Activated T-cell treated with anti-CD3 and anti-CD28 coated beads, Interleukin-2, amount 50 U/mL, for 24 hours (primary cell): ENCODE results near the gene SNRPA.

ENCODE experiments used
- DNase-seq: peaks from one replicate; pipeline ENCODE4 v3.0.0-alpha.2; 2020
- H3K27ac Mint-ChIP-seq: 2 replicates; pipeline ENCODE4 v1.8.0; 2020; ENCODE audit warnings: mild to moderate bottlenecking, mixed read lengths
- H3K27me3 Mint-ChIP-seq: 2 replicates; pipeline ENCODE4 v1.8.0; 2020; ENCODE audit warnings: mixed read lengths
- H3K36me3 Mint-ChIP-seq: 2 replicates; pipeline ENCODE4 v1.8.0; 2020; ENCODE audit warnings: low read depth, mixed read lengths
- H3K4me1 Mint-ChIP-seq: 2 replicates; pipeline ENCODE4 v1.8.0; 2020; ENCODE audit warnings: low read depth, mixed read lengths
- H3K4me3 Mint-ChIP-seq: 2 replicates; pipeline ENCODE4 v1.8.0; 2020; ENCODE audit warnings: mild to moderate bottlenecking, moderate library complexity, mixed read lengths
- H3K9me3 Mint-ChIP-seq: 2 replicates; pipeline ENCODE4 v1.8.0; 2020; ENCODE audit warnings: mixed read lengths

Gene SNRPA

DNA sequence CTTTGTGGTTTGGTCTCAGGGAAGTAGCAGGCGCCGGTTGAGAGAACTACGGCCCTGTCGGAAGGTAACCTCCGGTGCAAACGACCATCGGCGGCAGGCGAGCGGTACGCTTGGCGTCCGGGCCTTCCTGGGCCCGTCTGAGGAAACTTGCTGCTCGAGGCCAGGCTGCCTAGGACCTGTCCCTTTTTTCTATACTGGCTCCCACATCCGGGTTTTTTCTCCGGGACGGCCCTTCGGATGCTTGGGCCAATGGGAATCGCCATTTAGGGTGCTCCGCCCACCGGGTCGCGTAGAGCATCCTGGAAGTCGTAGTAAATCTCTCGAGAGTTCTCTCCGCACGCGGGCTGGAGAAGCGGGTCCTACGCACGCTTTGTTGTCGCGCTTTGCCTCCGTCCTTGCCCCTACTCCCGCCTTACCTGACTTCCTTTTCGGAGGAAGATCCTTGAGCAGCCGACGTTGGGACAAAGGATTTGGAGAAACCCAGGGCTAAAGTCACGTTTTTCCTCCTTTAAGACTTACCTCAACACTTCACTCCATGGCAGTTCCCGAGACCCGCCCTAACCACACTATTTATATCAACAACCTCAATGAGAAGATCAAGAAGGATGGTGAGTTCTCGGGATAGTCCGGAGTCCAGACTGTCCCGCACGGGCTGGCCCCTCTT, at the start of gene SNRPA:
Gene SNRPA (plus strand): TSS at position 330 of the 664 bp plus-strand sequence. CDS start 206 bp downstream, at position 536.
- Mint-ChIP-seq H3K9me3 (no peaks in the 10 kb centered on the region), H3K4me1 (peaks cover 40% of the 10 kb centered on the region)

GRCh38 chr19:40701758-40702157, 49.2 kb upstream of the SNRPA start:
- no peaks in the 10 kb centered on the region for H3K9me3 Mint-ChIP-seq
- no peaks in the 10 kb centered on the region for H3K27me3 Mint-ChIP-seq
- H3K27ac Mint-ChIP-seq: no peak overlapping the region
- DNase-seq: no peak
- peaks cover 54% of the 10 kb centered on the region for H3K36me3 Mint-ChIP-seq
- H3K4me1 Mint-ChIP-seq: no peaks in the 10 kb centered on the region
- H3K4me3 Mint-ChIP-seq: no peak overlapping the region

More for the DNA sequence above, at the start of gene SNRPA:
- H3K27me3 Mint-ChIP-seq: no peaks in the 10 kb centered on the region
- no peak for DNase-seq
- peak within 1 kb of the TSS; percentile 97 for H3K27ac Mint-ChIP-seq
- peak within 1 kb of the TSS; percentile 93 for H3K4me3 Mint-ChIP-seq
- H3K36me3 Mint-ChIP-seq: peaks cover 56% of the 10 kb centered on the region

- H3K36me3 Mint-ChIP-seq: peaks cover 58% of the 10 kb centered on the region
- H3K4me3 Mint-ChIP-seq: no peak overlapping the region
- no peaks in the 10 kb centered on the region for H3K9me3 Mint-ChIP-seq
- no peaks in the 10 kb centered on the region for H3K4me1 Mint-ChIP-seq
- DNase-seq: no peak
- H3K27ac Mint-ChIP-seq: no peak overlapping the region
- no peaks in the 10 kb centered on the region for H3K27me3 Mint-ChIP-seq
Observed at GRCh38 chr19:40702337-40703012, 48.5 kb upstream of the SNRPA start.

DNA sequence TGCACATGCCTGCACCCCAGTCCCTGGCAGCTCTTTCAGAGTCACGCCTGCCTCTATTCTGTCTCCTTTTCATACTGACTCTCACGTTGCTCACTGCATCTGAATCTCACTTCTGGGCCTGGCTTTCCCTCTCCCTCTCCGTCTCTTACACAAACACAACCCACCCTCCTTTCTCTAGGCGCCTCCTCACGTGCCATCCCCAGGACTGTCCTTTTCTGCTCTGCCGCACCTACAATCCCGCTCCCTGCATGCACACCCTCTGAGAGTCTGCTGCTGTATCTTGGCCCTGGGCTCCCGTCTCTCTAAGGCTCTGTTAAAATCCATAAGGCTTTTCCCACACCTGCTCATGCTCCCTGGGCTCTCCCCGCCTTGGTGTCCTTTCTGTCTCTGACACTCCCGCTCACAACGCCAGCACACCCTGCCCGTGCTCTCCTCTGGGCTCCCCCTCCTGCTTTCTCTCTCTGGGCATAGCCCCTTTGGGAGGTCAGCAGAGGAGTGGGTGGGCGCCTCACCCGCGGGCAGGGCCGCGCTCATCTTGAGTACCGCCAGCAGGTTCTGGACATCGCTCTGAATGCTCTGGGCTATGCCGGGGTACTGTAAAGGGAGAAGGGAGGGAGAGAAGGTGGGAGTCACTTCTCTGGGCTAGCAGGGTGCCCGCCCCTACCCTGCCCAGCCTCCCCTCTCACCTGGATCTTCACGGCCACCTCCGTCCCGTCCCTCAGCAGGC, 47.8 kb upstream of the SNRPA start:
- Mint-ChIP-seq H3K4me3 (no peak overlapping the region), H3K27me3 (no peaks in the 10 kb centered on the region), H3K4me1 (no peaks in the 10 kb centered on the region), H3K36me3 (peaks cover 63% of the 10 kb centered on the region), H3K9me3 (no peaks in the 10 kb centered on the region), H3K27ac (no peak overlapping the region)
- DNase-seq: no peak

DNA sequence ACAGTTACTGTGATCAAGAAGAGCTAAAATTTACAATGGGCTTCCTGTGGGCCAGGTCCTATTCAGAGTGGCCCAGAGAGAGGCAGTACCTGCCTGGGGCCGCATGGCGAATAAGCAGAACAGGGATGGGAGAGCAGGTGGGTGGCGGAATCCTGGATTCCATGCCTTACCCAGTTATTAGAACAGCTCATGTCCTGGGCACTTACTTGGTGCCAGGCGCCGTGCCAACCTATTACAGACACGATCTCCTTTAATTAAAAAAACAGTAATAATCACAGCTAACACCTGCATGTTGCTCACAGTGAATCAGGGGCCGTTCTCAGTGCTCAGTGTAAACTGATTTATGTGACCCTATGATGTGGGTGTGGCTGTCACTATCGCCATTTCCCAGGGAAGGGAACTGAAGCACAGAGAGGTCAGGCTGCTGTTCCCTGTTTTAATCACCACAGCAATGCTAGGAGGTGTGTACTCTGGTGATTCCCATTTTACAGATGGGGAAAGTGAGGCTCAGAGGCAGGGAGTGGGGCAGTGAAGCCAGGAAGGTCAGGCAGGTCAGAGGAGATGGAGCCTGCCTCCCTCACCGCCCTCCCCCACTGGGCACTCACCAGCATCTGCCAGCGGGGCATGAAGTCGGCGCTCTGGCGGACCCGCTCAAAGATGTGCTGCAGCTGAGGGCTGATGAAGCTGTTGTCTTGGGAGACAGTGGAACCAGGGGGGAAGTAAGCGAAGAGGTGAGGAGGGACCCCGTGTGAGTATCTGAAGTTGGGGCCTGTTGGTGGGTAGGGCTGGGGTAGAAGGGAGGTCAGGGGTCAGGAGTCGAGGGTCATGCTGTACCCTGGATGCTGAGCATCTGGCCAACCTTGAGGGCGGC, 46.3 kb upstream of the SNRPA start:
- Mint-ChIP-seq H3K4me1 (peaks cover 6% of the 10 kb centered on the region), H3K27me3 (no peaks in the 10 kb centered on the region), H3K27ac (no peak overlapping the region), H3K9me3 (no peaks in the 10 kb centered on the region), H3K4me3 (no peak overlapping the region), H3K36me3 (peaks cover 77% of the 10 kb centered on the region)
- DNase-seq: no peak

- Mint-ChIP-seq H3K27me3 (no peaks in the 10 kb centered on the region), H3K27ac (no peak overlapping the region), H3K4me1 (peaks cover 6% of the 10 kb centered on the region), H3K36me3 (peaks cover 78% of the 10 kb centered on the region), H3K4me3 (no peak overlapping the region), H3K9me3 (no peaks in the 10 kb centered on the region)
- DNase-seq: no peak
Observed at GRCh38 chr19:40705362-40705651, 45.7 kb upstream of the SNRPA start.

GRCh38 chr19:40705950-40706619, 44.9 kb upstream of the SNRPA start:
- Mint-ChIP-seq H3K9me3 (no peaks in the 10 kb centered on the region), H3K4me1 (peaks cover 7% of the 10 kb centered on the region), H3K27me3 (no peaks in the 10 kb centered on the region), H3K4me3 (no peak overlapping the region), H3K36me3 (peaks cover 79% of the 10 kb centered on the region), H3K27ac (no peak overlapping the region)
- no peak for DNase-seq

GRCh38 chr19:40707615-40708014, 43.4 kb upstream of the SNRPA start:
- H3K36me3 Mint-ChIP-seq: peaks cover 74% of the 10 kb centered on the region
- H3K4me3 Mint-ChIP-seq: no peak overlapping the region
- no peak for DNase-seq
- H3K27me3 Mint-ChIP-seq: no peaks in the 10 kb centered on the region
- no peak overlapping the region for H3K27ac Mint-ChIP-seq
- peaks cover 8% of the 10 kb centered on the region for H3K4me1 Mint-ChIP-seq
- no peaks in the 10 kb centered on the region for H3K9me3 Mint-ChIP-seq

DNA sequence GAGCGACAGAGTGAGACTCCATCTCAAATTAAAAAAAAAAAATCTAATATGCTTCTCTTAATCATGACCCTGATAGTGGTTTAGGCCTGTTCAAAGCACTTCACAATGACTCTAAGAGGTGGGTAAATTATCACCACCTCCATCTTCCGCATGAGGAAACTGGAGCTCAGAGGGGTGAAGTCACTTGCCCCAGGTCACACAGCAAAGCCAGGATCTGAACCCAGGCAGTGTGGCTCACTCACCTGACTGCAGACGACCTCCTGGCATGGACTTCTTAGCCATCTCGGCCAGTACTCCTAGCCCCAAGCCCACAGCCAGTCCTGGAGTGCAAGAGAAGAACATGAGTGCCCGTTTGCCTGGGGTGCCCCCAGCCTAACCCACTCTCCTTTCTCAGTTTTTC, 41.2 kb upstream of the SNRPA start:
- Mint-ChIP-seq H3K4me1 (peaks cover 23% of the 10 kb centered on the region), H3K36me3 (peaks cover 64% of the 10 kb centered on the region), H3K9me3 (no peaks in the 10 kb centered on the region), H3K4me3 (no peak overlapping the region), H3K27ac (no peak overlapping the region), H3K27me3 (no peaks in the 10 kb centered on the region)
- DNase-seq: no peak

- peaks cover 52% of the 10 kb centered on the region for H3K4me1 Mint-ChIP-seq
- H3K27ac Mint-ChIP-seq: peak overlapping the region; percentile 99
- H3K27me3 Mint-ChIP-seq: no peaks in the 10 kb centered on the region
- H3K36me3 Mint-ChIP-seq: peaks cover 39% of the 10 kb centered on the region
- peak overlapping the region; percentile 90 for H3K4me3 Mint-ChIP-seq
- DNase-seq: no peak
- no peaks in the 10 kb centered on the region for H3K9me3 Mint-ChIP-seq
Observed at GRCh38 chr19:40713939-40714338, 37.1 kb upstream of the SNRPA start.

DNA sequence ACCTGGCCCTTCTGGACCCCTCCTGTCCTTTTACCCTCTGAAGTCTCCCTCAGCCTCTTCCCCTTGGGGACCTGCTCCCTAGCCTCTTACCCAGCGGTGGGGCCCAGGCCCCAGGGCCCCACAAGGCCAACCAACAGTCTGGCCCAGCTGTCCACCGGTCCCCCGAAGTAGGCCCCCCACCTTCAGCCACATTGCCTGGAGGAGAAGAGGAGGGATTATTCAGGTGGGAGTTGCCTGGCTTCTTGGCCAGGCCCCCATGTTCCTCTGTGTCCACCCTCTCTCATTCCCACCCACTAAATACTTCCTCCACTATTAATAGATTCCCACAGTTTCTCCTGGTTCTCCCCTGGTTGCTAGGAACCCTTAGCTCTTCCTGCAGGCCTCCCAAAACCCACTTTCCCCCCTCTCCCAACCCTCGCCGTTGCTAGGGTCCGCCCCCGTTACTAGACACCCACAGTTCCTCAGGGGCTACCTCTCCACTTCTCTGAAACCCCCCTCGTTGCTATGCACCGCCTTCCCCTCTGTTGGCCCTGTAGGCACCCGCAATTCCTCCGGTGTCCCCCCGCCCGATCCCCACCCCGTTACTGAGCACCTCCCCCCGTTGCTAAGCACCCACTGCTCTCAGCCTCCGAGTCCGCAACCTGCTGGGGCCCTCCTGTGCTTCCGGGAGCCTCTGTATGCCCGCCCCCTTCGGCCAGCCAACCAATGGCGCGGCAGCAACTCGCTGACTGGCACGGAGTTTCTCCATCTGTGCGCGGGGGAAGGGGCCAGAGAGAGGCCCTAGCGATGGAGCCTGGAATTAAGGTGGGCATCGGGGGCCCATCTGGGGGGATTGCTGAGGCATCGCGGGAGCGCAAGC, 36.3 kb upstream of the SNRPA start:
- no peaks in the 10 kb centered on the region for H3K9me3 Mint-ChIP-seq
- peak; percentile 95 for DNase-seq
- no peaks in the 10 kb centered on the region for H3K27me3 Mint-ChIP-seq
- peak overlapping the region; percentile 99 for H3K27ac Mint-ChIP-seq
- peaks cover 54% of the 10 kb centered on the region for H3K4me1 Mint-ChIP-seq
- H3K36me3 Mint-ChIP-seq: peaks cover 33% of the 10 kb centered on the region
- H3K4me3 Mint-ChIP-seq: peak overlapping the region; percentile 90

DNA sequence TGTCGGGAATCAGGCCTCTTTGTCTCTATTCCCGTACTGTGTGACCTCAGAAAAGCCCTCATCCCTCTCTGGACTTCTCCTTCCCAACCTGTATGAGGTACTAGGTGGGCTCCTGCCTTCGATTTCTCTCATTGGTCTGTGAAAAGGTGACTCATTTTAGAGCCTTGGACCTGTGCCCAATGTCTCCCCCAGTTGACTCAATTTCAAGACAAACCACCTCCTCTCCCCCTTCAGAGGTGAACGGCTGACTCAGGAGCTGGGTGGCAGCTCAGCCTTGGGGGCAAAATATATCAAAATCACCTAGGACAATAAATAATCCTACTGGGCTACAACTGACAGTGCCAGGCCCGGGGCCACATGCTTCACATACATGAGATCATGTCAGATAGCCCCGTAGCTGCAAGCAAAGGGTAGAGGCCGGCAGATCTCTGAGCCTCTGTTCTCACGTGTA, 34.9 kb upstream of the SNRPA start:
- Mint-ChIP-seq H3K4me3 (peak overlapping the region; percentile 90), H3K4me1 (peaks cover 66% of the 10 kb centered on the region), H3K36me3 (peaks cover 30% of the 10 kb centered on the region), H3K9me3 (no peaks in the 10 kb centered on the region), H3K27me3 (no peaks in the 10 kb centered on the region), H3K27ac (peak overlapping the region; percentile 99)
- DNase-seq: peak; percentile 77
